H1 (cell line): ENCODE results near the gene AKAP8. TPM values are rescaled to one million over a fixed set of nuclear protein-coding genes. Genes with fewer than 3 reads are reported as not detected.

ENCODE experiments used
- CTCF ChIA-PET: fragments of 300-600 bp; sonication (Branson Sonifier 250); formaldehyde crosslinking; loops from one replicate; lab custom pipeline; 2021; ENCODE audit not compliant: partially characterized antibody; lab: Charles Lee
- POLR2A ChIA-PET: fragments of 300-600 bp; sonication (Branson Sonifier 250); formaldehyde crosslinking; loops from one replicate; lab custom pipeline; 2021; ENCODE audit warnings: inconsistent platforms; ENCODE audit not compliant: partially characterized antibody; lab: Charles Lee
- DNase-seq, 2 experiments: peaks; one replicate each; pipeline versions ENCODE4 v3.0.0 to v3.0.0-alpha.2; 2010 to 2022; ENCODE audit warnings: low spot score in 2 of 2, low read depth in 1 of 2, mixed read lengths in 1 of 2
- FAIRE-seq: peaks from 2 replicates; lab custom pipeline; 2011; peaks lifted over from hg19 to GRCh38; lab: Jason Lieb, UNC
- H2AFZ ChIP-seq: 2 replicates; pipeline ENCODE4 v1.8.1; 2012; ENCODE audit warnings: low read length, inconsistent platforms
- H2AK5ac ChIP-seq: 2 replicates; pipeline ENCODE4 v1.6.1; 2013; ENCODE audit warnings: low read depth, low read length
- H2BK120ac ChIP-seq: replicated peaks from 2 replicates; pipeline ENCODE3; 2013; ENCODE audit warnings: low read depth, low read length, inconsistent platforms
- H2BK12ac ChIP-seq: 2 replicates; pipeline ENCODE4 v1.6.1; 2013; ENCODE audit warnings: low read depth, low read length
- H2BK15ac ChIP-seq: 2 replicates; pipeline ENCODE4 v1.6.1; 2013; ENCODE audit warnings: low read length
- H2BK20ac ChIP-seq: 2 replicates; pipeline ENCODE4 v1.6.1; 2013; ENCODE audit warnings: low read length
- H2BK5ac ChIP-seq: 2 replicates; pipeline ENCODE4 v1.6.1; 2013; ENCODE audit warnings: low read depth, low read length
- H3K14ac ChIP-seq: 2 replicates; pipeline ENCODE4 v1.6.1; 2013; ENCODE audit warnings: inconsistent platforms; ENCODE audit not compliant: insufficient read length
- H3K18ac ChIP-seq: 2 replicates; pipeline ENCODE4 v1.6.1; 2013; ENCODE audit warnings: low read length; ENCODE audit errors: extremely low read depth
- H3K23ac ChIP-seq: 2 replicates; pipeline ENCODE4 v1.6.1; 2013; ENCODE audit warnings: inconsistent platforms; ENCODE audit not compliant: insufficient read length
- H3K23me2 ChIP-seq: 2 replicates; pipeline ENCODE4 v1.6.1; 2013; ENCODE audit warnings: low read depth, low read length
- H3K27ac ChIP-seq: 2 replicates; pipeline ENCODE4 v1.6.1; 2011; ENCODE audit warnings: low read depth, low read length, inconsistent platforms
- H3K27me3 ChIP-seq, 4 experiments: replicated peaks in 1 of 4; 1 replicate in 1 of 4; 2 replicates in 3 of 4; pipeline versions ENCODE4 v1.6.1 to v1.8.1; 2011 to 2013; ENCODE audit warnings: low read length in 3 of 4, mild to moderate bottlenecking in 3 of 4, inconsistent platforms in 2 of 4, mixed read lengths in 2 of 4, moderate library complexity in 1 of 4; ENCODE audit not compliant: control insufficient read depth in 3 of 4, insufficient read depth in 3 of 4; ENCODE audit errors: extremely low read depth in 1 of 4
- H3K36me3 ChIP-seq, 4 experiments: 2 replicates each; pipeline versions ENCODE4 v1.6.1 to v1.8.1; 2011 to 2013; ENCODE audit warnings: mild to moderate bottlenecking in 4 of 4, low read length in 3 of 4, moderate library complexity in 2 of 4, control low read depth in 1 of 4, inconsistent platforms in 1 of 4; ENCODE audit not compliant: insufficient read depth in 4 of 4, control insufficient read depth in 2 of 4
- H3K4ac ChIP-seq: replicated peaks from 2 replicates; pipeline ENCODE3; 2013; ENCODE audit warnings: low read length, low read depth, mixed read lengths, inconsistent platforms; ENCODE audit not compliant: insufficient read length
- H3K4me1 ChIP-seq, 4 experiments: replicated peaks in 1 of 4; 1 replicate in 1 of 4; 2 replicates in 3 of 4; pipeline versions ENCODE4 v1.6.1 to v1.8.1; 2011 to 2013; ENCODE audit warnings: low read length in 3 of 4, inconsistent platforms in 2 of 4, mixed read lengths in 1 of 4; ENCODE audit not compliant: insufficient read depth in 4 of 4, control insufficient read depth in 3 of 4
- H3K4me2 ChIP-seq, 2 experiments: 2 replicates each; pipeline versions ENCODE4 v1.6.1 to v1.8.1; 2011 to 2013; ENCODE audit warnings: low read depth in 2 of 2, low read length in 2 of 2, control low read depth in 1 of 2, inconsistent platforms in 1 of 2, mild to moderate bottlenecking in 1 of 2; ENCODE audit not compliant: insufficient read depth in 1 of 2
- H3K4me3 ChIP-seq, 4 experiments: fragments of 200-600, 300-600 bp in 1 of 4; sonication (generic), shearing (Covaris generic), sonication (Bioruptor Twin) in 1 of 4; 2 replicates each; pipeline versions ENCODE4 v1.5.1 to v1.8.1; 2011 to 2016; ENCODE audit warnings: low read length in 4 of 4, low read depth in 3 of 4, control low read depth in 2 of 4, inconsistent platforms in 2 of 4, mild to moderate bottlenecking in 2 of 4, mixed read lengths in 1 of 4, moderate library complexity in 1 of 4; ENCODE audit not compliant: insufficient read depth in 2 of 4; ENCODE audit errors: extremely low read depth in 1 of 4
- H3K56ac ChIP-seq: replicated peaks from 2 replicates; pipeline ENCODE3; 2013; ENCODE audit warnings: low read depth, mild to moderate bottlenecking, mixed read lengths, low read length, inconsistent platforms; ENCODE audit not compliant: insufficient read length
- H3K79me1 ChIP-seq: 2 replicates; pipeline ENCODE4 v1.6.1; 2013; ENCODE audit warnings: low read depth, low read length, control low read depth
- H3K79me2 ChIP-seq, 2 experiments: 2 replicates each; pipeline versions ENCODE4 v1.6.1 to v1.8.1; 2012 to 2013; ENCODE audit warnings: low read length in 2 of 2, mild to moderate bottlenecking in 2 of 2, inconsistent platforms in 1 of 2; ENCODE audit not compliant: insufficient read depth in 2 of 2, control insufficient read depth in 1 of 2
- H3K9ac ChIP-seq, 4 experiments: replicated peaks in 1 of 4; 1 replicate in 1 of 4; 2 replicates in 3 of 4; pipeline versions ENCODE4 v1.6.1 to v1.8.1; 2011 to 2013; ENCODE audit warnings: low read depth in 3 of 4, low read length in 3 of 4, control low read depth in 2 of 4, mild to moderate bottlenecking in 2 of 4, moderate library complexity in 2 of 4, inconsistent platforms in 1 of 4; ENCODE audit errors: extremely low read depth in 1 of 4
- H3K9me3 ChIP-seq, 2 experiments: 2 replicates each; pipeline versions ENCODE4 v1.6.1 to v1.8.1; 2012 to 2013; ENCODE audit warnings: mild to moderate bottlenecking in 2 of 2, moderate library complexity in 2 of 2, control low read depth in 1 of 2, inconsistent platforms in 1 of 2, low read depth in 1 of 2, low read length in 1 of 2, mixed read lengths in 1 of 2; ENCODE audit not compliant: insufficient read depth in 2 of 2
- H4K20me1 ChIP-seq, 2 experiments: replicated peaks in 1 of 2; 2 replicates each; pipeline versions ENCODE3 to v1.8.1; 2011 to 2013; ENCODE audit warnings: inconsistent platforms in 2 of 2, low read length in 2 of 2, mild to moderate bottlenecking in 1 of 2; ENCODE audit not compliant: insufficient read depth in 2 of 2, control insufficient read depth in 1 of 2
- H4K5ac ChIP-seq: 2 replicates; pipeline ENCODE4 v1.6.1; 2013; ENCODE audit warnings: low read length, low read depth, mixed read lengths, inconsistent platforms; ENCODE audit not compliant: insufficient read length
- H4K8ac ChIP-seq: 2 replicates; pipeline ENCODE4 v1.8.0; 2013; ENCODE audit warnings: mild to moderate bottlenecking, moderate library complexity, low read length, inconsistent platforms; ENCODE audit not compliant: insufficient read depth; ENCODE audit errors: extremely low read depth
- H4K91ac ChIP-seq: replicated peaks from 2 replicates; pipeline ENCODE3; 2013; ENCODE audit warnings: low read length, mixed read lengths, inconsistent platforms; ENCODE audit not compliant: insufficient read length
- BACH1 ChIP-seq: IDR thresholded peaks from 2 replicates; pipeline ENCODE4 v1.6.1; 2012; ENCODE audit warnings: low read length, improper control_type of control experiment
- CBX5 ChIP-seq: fragments of 300-800, 300-1000 bp; sonication (generic); IDR thresholded peaks from 2 replicates; pipeline ENCODE4 v1.7.1; 2016; ENCODE audit warnings: antibody characterized with exemption, low read length, low read depth
- CHD1 ChIP-seq: IDR thresholded peaks from 2 replicates; pipeline ENCODE4 v1.6.1; 2012; ENCODE audit warnings: low read depth, low read length, improper control_type of control experiment
- GABPA ChIP-seq: IDR thresholded peaks from 2 replicates; pipeline ENCODE4 v1.6.1; 2011; ENCODE audit warnings: mild to moderate bottlenecking, low read length, moderate library complexity, borderline replicate concordance; ENCODE audit not compliant: insufficient read depth
- KDM5A ChIP-seq: fragments of 200-600 bp; IDR thresholded peaks from 2 replicates; pipeline ENCODE4 v1.7.1; 2012; ENCODE audit warnings: mild to moderate bottlenecking, low read length, inconsistent platforms, mixed read lengths
- POLR2AphosphoS5 ChIP-seq: IDR thresholded peaks from 2 replicates; pipeline ENCODE4 v1.6.1; 2011; ENCODE audit warnings: low read depth, low read length
- RFX5 ChIP-seq: IDR thresholded peaks from 2 replicates; pipeline ENCODE4 v1.6.1; 2011; ENCODE audit warnings: low read depth, low read length, improper control_type of control experiment, borderline replicate concordance
- RNF2 ChIP-seq: fragments of 200-900, 300-1000 bp; sonication (generic); IDR thresholded peaks from 2 replicates; pipeline ENCODE4 v1.7.1; 2016; ENCODE audit warnings: borderline replicate concordance, low read depth, mild to moderate bottlenecking, antibody characterized with exemption, low read length; ENCODE audit not compliant: poor library complexity, severe bottlenecking; ENCODE audit errors: missing control alignments
- SIRT6 ChIP-seq: IDR thresholded peaks from one replicate; pipeline ENCODE4 v1.7.1; 2012; ENCODE audit warnings: low read length, inconsistent platforms
- SP2 ChIP-seq: IDR thresholded peaks from 2 replicates; pipeline ENCODE4 v1.6.1; 2012; ENCODE audit warnings: mild to moderate bottlenecking, low read length, inconsistent platforms
- SUZ12 ChIP-seq: fragments of 200-600 bp; sonication (generic); IDR thresholded peaks from 2 replicates; pipeline ENCODE4 v1.6.1; 2012; ENCODE audit warnings: mild to moderate bottlenecking, inconsistent platforms, low read length, moderate library complexity, mixed read lengths
- WGBS, 2 experiments: shearing (Covaris generic) in 1 of 2; methylation state at CpG; one replicate each; pipeline versions ENCODE4 v1.1.6 to v1.1.7; 2013 to 2015; ENCODE audit warnings: low lambda C conversion rate in 2 of 2, mixed read lengths in 2 of 2, inconsistent platforms in 1 of 2, low coverage in 1 of 2, missing lambda C conversion rate in 1 of 2; ENCODE audit not compliant: insufficient replicate concordance in 2 of 2, insufficient coverage in 1 of 2, insufficient read length in 1 of 2; ENCODE audit errors: extremely low coverage in 1 of 2, missing lambda C conversion rate in 1 of 2; 5-methylcytosine and 5-hydroxymethylcytosine counted together
- polyA plus RNA-seq, 7 experiments: library from polyadenylated mRNA; depleted of rRNA in 3 of 7; stranded (reverse) in 5 of 7; unstranded in 2 of 7; fragments of >200 nt in 5 of 7; fragments of 200-250 nt in 2 of 7; gene quantifications; 1 replicate in 5 of 7; 2 replicates in 1 of 7; 4 replicates in 1 of 7; pipeline versions ENCODE4 v1.2.1 to v1.2.3, GENCODE V29; 2011 to 2013; ENCODE audit warnings: missing spikeins in 2 of 7, mixed read lengths in 2 of 7
- total RNA-seq: library from RNA; stranded (reverse); fragmentation: NEBNext Ultra II Directional; extraction: Animal tissue kit (Norgen Biotek cat#: 25700); gene quantifications from 2 replicates; pipeline ENCODE4 v1.2.1, GENCODE V29; 2021

Gene AKAP8
- total and polyA plus RNA-seq, 2 of the 8 experiments (the other 6 are each of a cell fraction or from before 2014, with no cell fraction given): 17.0 to 41.0 TPM

DNA sequence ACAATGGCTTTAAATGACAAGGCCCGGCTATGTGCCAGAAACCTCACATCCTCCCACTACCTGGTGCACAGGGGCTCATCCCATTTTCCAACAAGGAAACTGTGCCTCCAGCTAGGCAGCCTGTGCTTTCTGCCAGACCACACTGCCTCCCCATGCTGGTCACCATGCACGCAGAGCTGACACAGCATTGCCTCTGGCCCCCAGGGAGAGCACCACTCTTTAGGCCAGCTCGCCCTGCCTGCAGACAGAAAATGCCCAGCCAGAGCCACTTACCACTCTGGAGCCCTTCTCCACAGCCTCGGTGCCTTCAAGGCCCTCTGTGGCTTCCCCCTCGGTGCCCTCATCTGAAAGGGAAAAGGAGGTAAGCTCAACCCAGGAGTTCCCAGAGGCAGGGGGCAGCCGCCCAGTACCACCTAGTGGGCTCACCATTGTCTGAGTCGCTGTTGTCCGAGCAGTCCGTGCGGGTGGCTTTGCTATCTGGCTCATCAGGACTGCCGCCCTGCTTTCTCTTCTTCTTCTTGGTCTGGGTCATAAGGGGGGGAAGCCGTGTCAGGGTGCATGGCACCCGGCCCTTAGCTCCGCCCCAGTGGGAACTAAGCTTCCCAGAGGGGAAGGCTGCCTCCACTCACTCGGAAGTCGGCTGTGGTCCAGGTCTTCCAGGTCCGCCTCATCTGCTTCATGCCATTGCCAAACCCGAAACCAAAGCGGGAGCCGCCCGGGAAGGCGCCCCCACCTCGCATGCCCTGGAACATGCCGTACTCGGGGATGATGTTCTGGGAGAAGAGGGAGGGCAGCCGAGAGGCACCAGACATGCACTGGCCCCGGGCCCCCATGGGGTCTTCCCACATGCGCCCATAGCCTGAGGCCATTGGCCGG, 21.2 kb upstream of the AKAP8 start:
- Histone ChIP-seq H3K23me2 (no peaks in the 10 kb centered on the region), H3K14ac (no peak overlapping the region), H3K27ac (no peak overlapping the region), H3K4me2 (no peak overlapping the region), H3K18ac (no peak overlapping the region), H3K79me1 (peaks cover 31% of the 10 kb centered on the region), H3K9ac (no peak overlapping the region), H2BK120ac (no peak overlapping the region), H3K27me3 (no peaks in the 10 kb centered on the region), H3K4me1 (no peaks in the 10 kb centered on the region), H4K91ac (no peak overlapping the region), H2BK5ac (no peak overlapping the region), H4K20me1 (peaks cover 25 to 40% of the 10 kb centered on the region in 2 experiments), H3K79me2 (peaks cover 11 to 59% of the 10 kb centered on the region in 2 experiments; a peak in 3 of 4 replicates), H3K36me3 (peaks cover 28 to 58% (median 39%) of the 10 kb centered on the region in 4 experiments), H2AFZ (no peak overlapping the region), H2BK12ac (no peak overlapping the region), H2AK5ac (no peak overlapping the region), H2BK15ac (no peak overlapping the region), H3K4ac (no peak overlapping the region), H2BK20ac (no peak overlapping the region), H3K4me3 (no peak overlapping the region), H4K8ac (peak overlapping the region; percentile 15; the same call in 1 of the 2 replicates), H4K5ac (no peak overlapping the region), H3K56ac (no peak overlapping the region), H3K9me3 (no peaks in the 10 kb centered on the region), H3K23ac (no peak overlapping the region)
- 91% methylated on average over 27 of the region's 29 CpGs; no CpG with 5 or more reads in 1 of the 2 experiments for WGBS, 2 experiments
- DNase-seq: no peak
- CTCF ChIA-PET: interaction anchor here (1.0 to 2.6 kb wide), 3 partner anchors 18 to 201 kb away, joined by 3 to 9 read pairs (median 4); partner anchors contain the start of gene AKAP8L
- no peak for FAIRE-seq
- POLR2A ChIA-PET: interaction anchor here (1.3 to 7.0 kb wide), 3 partner anchors 13 to 21 kb away, joined by 5 to 36 read pairs (median 19); partner anchors contain the start of genes AKAP8 and AKAP8L
- TF ChIP-seq RFX5: no peak
- no peak for TF ChIP-seq RNF2
- TF ChIP-seq SP2: no peak
- no peak for TF ChIP-seq CBX5
- TF ChIP-seq BACH1: no peak
- no peak for TF ChIP-seq KDM5A
- no peak for TF ChIP-seq GABPA
- no peak for TF ChIP-seq SIRT6
- TF ChIP-seq SUZ12: no peak
- no peak for TF ChIP-seq POLR2AphosphoS5
- TF ChIP-seq CHD1: no peak
